Ishikawa (cell line): ENCODE measurements around the gene LPP.

ENCODE experiments used
- CEBPB ChIP-seq: IDR thresholded peaks from 2 replicates; pipeline ENCODE4 v1.6.1; 2012
- CREB1 ChIP-seq: IDR thresholded peaks from 2 replicates; pipeline ENCODE4 v1.6.1; 2012; ENCODE audit warnings: low read depth
- EGR1 ChIP-seq: IDR thresholded peaks from 2 replicates; pipeline ENCODE4 v1.6.1; 2012
- EP300 ChIP-seq: IDR thresholded peaks from 2 replicates; pipeline ENCODE4 v1.6.1; 2012; ENCODE audit warnings: borderline replicate concordance
- FOXM1 ChIP-seq: IDR thresholded peaks from 2 replicates; pipeline ENCODE4 v1.6.1; 2012; ENCODE audit warnings: low read depth, borderline replicate concordance
- MAX ChIP-seq: IDR thresholded peaks from 2 replicates; pipeline ENCODE4 v1.6.1; 2012
- NFIC ChIP-seq: IDR thresholded peaks from 2 replicates; pipeline ENCODE4 v1.6.1; 2012
- RAD21 ChIP-seq: IDR thresholded peaks from 2 replicates; pipeline ENCODE4 v1.6.1; 2012; ENCODE audit warnings: low read depth
- REST ChIP-seq: IDR thresholded peaks from 2 replicates; pipeline ENCODE4 v1.6.1; 2012; ENCODE audit warnings: low read depth, mild to moderate bottlenecking
- TAF1 ChIP-seq: IDR thresholded peaks from 2 replicates; pipeline ENCODE4 v1.6.1; 2012; ENCODE audit warnings: low read depth, mild to moderate bottlenecking
- TCF12 ChIP-seq: IDR thresholded peaks from 2 replicates; pipeline ENCODE4 v1.6.1; 2012; ENCODE audit warnings: low read depth
- TEAD4 ChIP-seq: IDR thresholded peaks from 2 replicates; pipeline ENCODE4 v1.6.1; 2012
- USF1 ChIP-seq: IDR thresholded peaks from 2 replicates; pipeline ENCODE4 v1.6.1; 2012
- YY1 ChIP-seq: IDR thresholded peaks from 2 replicates; pipeline ENCODE4 v1.6.1; 2012; ENCODE audit warnings: low read depth
- ZBTB7A ChIP-seq: IDR thresholded peaks from 2 replicates; pipeline ENCODE4 v1.6.1; 2012; ENCODE audit warnings: low read depth

The LPP gene

GRCh38 chr3:188491276-188491687 is 337.3 kb downstream of the LPP start:
- TF ChIP-seq REST, result no peak
- no peak for TF ChIP-seq CEBPB
- TF ChIP-seq USF1, result no peak
- TF ChIP-seq ZBTB7A, result no peak
- no peak for TF ChIP-seq TAF1
- TF ChIP-seq EGR1, result no peak
- TF ChIP-seq TEAD4, result no peak
- no peak for TF ChIP-seq TCF12
- no peak for TF ChIP-seq NFIC
- TF ChIP-seq MAX, result no peak
- no peak for TF ChIP-seq RAD21
- TF ChIP-seq EP300, result no peak
- no peak for TF ChIP-seq FOXM1
- TF ChIP-seq CREB1, result no peak

- no peak for TF ChIP-seq EP300
- no peak for TF ChIP-seq USF1
- TF ChIP-seq NFIC, result no peak
- TF ChIP-seq FOXM1, result no peak
- no peak for TF ChIP-seq YY1
- TF ChIP-seq TCF12, result no peak
- no peak for TF ChIP-seq TAF1
- no peak for TF ChIP-seq TEAD4
- no peak for TF ChIP-seq EGR1
- no peak for TF ChIP-seq REST
- TF ChIP-seq RAD21, result no peak
- no peak for TF ChIP-seq CEBPB
Observed at GRCh38 chr3:188496390-188496789, 342.4 kb downstream of the LPP start.

GRCh38 chr3:188497021-188497420 is 343.1 kb downstream of the LPP start:
- TF ChIP-seq EP300 (no peak), EGR1 (no peak), NFIC (no peak), MAX (no peak), TEAD4 (no peak), TAF1 (no peak), FOXM1 (no peak), REST (no peak), YY1 (no peak), CREB1 (no peak), ZBTB7A (no peak), USF1 (no peak), RAD21 (no peak), TCF12 (no peak)

GRCh38 chr3:188503647-188504046 is 349.7 kb downstream of the LPP start:
- TF ChIP-seq CEBPB, result no peak
- TF ChIP-seq EGR1, result no peak
- TF ChIP-seq CREB1, result no peak
- no peak for TF ChIP-seq YY1
- no peak for TF ChIP-seq TCF12
- no peak for TF ChIP-seq EP300
- no peak for TF ChIP-seq ZBTB7A
- no peak for TF ChIP-seq USF1
- TF ChIP-seq RAD21, result no peak
- TF ChIP-seq TEAD4, result no peak
- no peak for TF ChIP-seq FOXM1
- no peak for TF ChIP-seq REST
- no peak for TF ChIP-seq NFIC
- no peak for TF ChIP-seq MAX
- no peak for TF ChIP-seq TAF1
